ENCODE results near the gene CORO7.
"Not testable (repeated sequence)": the region's sequence is repeated elsewhere in the genome, so short reads cannot be mapped to it uniquely, and the experiment has no call there.

Gene CORO7

DNA sequence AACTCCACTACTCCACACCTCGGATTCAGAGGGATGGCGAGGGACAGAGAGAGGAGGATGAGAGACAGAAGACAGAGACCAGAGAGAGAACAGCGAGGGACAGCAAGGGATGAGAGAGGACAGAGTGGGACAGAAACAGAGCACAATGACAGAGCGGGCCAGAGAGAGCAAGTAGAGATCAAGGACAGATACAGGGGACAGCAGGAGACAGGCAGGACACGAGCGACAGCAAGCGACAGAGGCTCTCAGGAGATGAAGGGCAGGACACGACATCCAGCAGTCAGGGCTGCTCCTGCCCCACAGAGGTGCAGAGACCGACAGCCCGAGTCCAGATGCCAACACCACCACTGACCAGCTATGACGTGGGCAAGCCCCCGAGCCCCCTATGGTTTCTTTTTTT lies 14.9 kb downstream of the CORO7 start:
- no peak for DNase-seq

DNA sequence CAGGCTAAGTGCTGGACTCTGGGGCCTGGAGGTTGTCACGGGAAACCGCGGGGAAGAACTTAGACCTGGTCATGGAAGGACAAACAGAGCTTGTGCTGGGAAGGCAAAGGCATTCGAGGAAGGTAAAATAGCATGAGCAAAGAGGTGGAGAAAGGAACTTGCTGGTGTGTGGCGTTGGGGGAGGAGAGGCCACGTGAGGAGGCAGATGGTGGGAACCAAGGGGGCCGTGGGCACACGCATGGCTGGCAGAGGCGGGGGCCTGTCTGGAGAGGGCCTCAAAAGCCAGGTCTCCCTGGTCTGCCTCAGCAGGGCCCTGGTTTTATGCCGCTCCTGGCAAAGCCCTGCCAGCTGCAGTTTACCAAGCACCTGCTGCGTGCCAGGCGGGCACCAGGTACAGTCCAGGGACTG lies 15.3 kb downstream of the CORO7 start:
- DNase-seq, result no peak

DNA sequence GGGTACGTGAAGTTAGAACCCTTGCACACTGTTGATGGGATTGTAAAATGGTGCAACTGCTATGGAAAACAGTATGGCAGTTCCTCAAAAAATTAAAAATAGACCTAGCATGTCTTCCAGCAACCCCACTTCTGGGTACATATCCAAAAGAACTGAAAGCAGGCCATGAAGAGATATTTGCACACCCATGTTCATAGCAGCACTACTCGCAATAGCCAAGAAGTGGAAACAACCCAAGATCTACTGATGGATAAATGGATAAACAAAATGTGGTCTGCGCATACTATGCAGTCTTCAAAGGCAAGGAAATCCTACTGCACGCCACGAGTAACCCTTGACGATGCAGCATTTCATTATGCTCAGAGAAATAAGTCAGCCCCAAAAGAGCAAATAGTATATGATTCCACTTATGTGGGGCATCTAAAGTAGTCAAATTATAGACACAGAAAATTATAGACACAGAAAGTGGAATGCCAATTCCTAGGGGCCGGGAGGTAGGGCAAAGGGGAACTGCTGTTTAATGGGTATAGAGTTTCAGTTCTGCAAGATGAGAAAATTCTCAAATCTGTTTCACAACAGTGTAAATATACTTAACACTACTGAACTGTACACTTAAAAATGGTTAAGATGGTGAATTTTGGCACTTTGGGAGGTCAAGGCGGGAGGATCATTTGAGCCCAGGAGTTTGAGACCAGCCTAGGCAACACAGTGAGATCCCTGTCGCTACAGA lies 17.2 kb downstream of the CORO7 start:
- no peak for DNase-seq

DNA sequence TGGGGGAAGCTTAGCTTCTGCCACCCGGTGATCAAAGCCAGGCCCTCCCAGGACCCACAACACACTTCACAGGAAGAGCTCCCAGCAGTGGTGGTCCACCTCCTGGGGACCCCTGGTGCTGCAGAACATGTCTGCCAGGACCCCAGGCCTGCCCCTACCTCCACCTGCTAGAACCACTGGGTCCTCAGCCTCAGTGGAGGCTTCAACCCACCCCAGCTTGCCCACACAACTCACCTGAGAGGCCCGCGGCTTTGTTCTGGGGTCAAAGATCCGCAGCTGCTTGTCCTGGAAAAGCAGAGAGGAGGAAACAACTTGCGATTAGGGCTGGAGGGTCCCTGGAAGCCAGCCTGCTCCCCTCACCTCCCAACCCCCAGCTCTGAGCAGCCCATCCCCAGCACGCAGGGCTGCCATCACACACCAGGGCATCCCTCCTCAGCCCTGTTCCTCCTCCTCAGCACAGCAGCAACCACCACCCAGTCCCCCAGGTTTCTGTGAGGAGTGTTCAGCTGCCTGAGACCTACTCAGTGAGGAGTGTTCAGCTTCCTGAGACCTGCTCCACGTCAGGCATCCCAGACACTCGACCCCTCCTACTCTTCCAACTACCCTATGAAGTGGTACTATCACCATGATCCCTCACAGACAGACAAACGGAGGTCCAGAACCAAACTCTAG lies 21.2 kb downstream of the CORO7 start:
- no peak for DNase-seq

DNA sequence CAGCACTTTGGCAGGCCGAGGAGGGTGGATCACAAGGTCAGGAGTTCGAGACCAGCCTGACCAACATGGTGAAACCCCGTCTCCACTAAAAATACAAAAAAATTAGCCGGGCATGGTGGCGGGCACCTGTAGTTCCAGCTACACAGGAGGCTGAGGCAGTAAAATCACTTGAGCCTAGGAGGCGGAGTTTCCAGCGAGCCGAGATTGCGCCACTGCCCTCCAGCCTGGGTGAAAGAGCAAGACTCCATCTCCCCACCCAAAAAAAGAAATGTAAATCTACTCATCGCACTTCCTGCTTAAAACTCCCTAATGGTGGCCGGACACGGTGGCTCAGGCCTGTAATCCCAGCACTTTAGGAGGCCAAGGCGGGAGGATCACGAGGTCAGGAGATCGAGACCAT lies 22.5 kb downstream of the CORO7 start:
- DNase-seq, result not testable (repeated sequence)

DNA sequence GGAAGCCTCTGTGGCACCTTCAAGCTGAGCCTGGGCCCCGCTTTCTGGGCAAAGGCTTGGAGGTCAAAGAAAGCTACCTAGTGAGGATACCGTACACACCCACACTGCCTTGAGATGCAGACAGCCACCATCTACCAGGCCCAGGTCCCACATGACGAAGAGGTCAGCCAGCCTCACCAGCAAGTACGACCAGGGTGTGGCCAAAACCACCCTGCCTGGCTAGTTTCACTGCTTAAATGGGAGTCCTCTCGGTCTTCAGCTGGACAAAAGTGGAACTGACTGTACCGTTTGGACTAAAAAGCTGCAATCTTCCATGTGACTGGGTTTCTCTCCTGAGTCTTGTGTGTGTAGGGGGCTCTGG lies 23.2 kb downstream of the CORO7 start:
- DNase-seq, result no peak

DNA sequence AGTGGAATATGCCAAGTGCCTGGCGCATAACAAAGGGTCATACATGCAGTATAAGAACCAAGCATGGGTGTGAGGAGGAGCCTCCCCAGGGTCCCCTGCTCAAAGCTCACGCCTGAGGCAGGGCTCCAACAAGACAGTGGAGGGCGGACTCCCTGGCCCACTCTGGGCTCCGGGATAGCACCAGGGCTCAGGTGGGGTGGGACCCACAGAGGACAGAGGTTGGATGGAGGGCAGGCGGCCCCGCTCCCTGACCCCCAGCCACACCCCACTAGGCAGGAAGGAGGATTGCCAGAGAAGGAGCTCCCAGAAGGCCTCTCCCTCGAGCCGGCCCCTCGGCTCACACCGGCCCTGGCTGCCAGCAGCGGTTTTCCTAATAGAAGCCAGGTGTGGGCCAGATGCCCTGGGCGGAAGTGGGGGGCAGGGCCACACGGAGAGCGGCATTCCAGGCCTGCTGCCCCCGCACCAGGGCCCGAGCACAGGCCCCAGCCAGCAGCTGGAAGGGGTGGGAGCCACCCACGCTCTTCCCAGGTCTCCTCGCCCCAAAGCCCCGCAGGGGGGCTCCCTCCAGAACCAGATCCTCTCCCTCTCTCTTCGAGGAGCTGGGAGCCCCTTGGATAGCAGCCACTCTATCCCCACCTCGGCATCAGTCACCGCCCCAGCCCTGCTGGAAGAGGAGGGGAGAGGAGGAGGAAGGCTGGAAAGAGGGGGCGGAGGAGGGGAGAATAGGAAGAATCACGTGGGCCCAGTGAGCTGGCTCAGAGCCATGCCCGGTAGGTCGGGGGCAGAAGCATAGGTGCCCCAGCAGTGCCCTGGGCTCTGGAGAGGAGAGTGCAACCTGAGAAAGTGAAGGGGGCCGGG lies 23.8 kb downstream of the CORO7 start:
- no peak for DNase-seq

DNA sequence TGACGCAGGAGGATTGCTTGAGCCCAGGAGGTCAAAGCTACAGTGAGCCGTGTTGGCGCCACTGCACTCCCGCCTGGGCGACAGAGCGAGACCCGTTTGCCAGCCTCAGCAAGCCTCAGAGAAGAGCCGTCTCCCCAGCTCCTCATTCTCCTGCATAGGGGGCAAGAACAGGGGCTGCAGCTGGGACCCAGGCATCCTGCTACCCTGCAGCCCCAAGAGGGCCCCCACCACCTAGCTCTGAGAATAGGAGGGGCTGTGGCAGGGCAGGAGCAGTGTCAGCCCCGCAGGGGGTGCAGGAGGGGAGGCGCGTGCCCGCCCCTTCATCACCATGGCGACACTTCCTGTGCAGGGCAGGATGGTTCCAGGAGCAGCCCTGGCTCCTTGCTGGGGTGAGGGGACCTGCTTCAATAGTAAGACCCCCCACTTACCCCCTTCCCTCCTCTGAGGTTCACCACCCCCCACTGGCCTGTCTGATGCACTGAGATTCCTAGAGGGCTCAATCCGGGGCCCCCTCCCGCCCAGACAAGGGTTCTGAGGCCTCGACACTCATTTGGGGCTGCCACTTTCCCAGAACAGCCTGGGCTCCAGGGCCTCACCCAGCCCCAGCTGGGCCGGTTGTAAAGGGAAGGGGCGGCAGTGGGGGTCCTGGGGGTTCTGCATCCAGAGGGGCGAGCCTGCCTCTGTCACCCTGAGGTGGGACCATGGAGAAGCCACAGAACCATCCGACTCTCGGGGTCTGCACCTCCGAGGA lies 24.6 kb downstream of the CORO7 start:
- DNase-seq, result no peak

DNA sequence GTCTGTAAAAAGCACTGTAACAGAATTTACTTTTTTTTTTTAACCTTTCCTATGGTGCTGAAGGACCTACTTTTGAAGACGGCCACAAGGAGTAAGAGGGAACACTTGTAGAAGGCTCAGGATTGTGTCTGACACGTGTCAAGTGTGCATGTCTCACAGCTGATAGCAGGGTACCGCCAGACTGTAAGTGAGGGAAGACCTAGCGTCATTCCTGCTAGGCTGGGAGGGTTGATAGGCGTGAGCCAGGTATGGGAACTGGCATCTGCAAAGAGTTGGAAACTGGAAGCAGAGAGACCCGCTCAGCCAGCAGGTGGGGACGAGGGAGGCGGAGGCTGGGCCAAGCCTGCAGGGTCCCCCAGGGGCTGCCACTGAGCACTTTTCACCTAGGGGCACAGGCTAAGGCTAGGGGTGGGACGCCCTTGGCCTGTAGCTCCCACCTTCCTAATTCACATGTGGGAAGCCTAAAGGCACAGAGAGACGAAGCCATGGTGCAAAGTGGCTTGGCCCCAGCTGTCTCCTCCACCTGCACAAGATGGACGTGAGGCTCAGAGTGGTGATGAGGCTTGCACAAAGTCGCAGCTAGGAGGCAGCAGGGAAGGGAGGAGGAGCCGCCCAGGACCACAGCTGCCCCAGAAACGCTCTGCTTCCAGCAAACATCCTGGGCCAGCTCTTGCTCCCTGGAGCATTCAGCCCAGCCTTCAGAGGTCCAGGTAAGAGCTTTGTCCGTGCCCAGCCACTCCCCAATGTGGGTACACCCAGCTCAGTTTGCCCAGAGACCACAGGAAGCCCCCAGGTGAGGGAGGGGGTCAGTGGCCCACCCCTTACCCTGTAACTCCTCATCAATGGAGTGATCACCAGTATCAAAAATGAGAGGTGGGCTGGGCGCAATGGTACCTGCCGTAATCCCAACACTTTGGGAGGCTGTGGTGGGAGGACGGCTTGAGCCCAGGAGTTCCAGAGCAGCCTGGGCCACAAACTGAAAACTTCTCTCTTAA lies 25.8 kb downstream of the CORO7 start:
- no peak for DNase-seq

DNA sequence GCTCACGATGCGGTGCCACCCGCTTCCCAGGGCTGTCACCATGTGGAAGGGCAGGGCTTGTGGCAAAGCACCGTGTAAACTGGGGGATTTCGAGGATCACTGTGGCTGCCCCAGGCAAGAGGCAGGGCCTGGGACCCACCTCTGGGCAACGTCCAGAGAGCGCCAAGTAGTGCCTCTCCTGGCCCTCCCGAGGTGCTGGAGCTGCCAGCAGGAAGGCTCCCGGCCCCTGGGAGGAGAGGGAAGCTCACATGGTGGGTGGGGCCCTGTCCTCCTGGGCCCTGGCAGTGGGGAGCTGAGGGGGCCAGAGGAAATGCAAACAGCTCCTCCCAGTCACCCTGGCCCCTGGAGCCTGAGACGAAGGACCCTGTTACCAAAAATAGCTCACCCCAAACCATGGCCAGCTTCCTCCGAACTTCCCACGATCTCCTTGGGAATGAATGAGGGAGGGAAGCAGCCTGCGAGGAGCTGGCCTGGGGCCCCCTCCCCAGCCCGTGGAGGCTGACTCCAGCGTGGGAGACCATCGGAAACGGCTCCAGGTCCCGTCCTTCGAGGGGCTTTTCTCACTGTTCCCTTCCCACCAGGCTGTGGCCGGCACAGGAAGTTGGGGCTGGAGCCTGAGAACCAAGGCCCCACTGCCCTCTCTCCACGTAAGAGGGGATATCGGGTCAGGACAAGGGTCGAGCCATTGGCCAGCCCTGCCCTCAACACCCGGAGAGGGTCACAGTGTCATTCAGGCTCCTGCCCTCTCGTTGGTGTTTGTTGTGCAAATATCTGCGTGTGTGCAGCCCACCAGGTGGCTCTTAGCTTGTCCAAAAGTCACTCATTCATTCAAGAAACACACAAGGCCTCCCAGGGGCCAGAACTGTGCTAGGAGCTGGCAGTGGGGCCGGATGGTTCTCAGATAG lies 27.1 kb downstream of the CORO7 start:
- DNase-seq, result no peak

DNA sequence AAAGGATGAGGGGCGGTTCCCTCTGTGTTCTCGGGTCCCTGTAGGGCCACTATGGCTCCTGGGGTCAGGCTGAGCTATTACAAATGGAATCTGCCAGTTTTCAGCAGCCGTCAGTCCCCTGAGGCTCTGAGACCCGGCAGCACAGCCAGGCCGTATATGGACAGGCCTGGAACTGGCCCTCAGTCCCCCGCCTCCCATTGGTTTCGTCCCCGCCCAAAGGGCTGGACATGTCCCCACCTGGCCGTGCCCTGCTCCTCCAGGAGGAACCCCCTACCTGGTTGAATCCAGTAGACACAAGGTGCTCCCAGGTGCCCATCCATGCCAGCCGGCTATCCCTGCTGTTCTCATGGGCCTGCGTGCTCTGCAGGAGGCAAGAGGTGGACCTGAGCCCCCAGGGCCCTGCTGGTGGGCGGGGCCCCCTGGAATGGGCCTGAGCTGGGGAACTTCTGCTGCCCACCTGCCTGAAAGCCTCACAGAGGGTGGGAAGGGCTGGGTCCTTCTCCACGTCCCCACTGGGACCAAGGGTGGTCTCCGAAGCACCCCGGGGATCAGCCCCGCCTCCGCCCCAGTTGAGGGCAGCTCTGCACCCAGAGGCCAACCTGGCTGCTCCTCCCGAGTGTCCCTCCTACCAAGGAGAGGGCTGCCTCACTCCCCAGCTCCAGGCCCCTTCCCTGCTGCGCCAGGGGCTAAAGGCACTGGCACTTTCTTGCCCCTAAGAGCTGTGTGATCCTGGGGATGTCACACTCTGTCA lies 27.9 kb downstream of the CORO7 start:
- DNase-seq, result no peak

DNA sequence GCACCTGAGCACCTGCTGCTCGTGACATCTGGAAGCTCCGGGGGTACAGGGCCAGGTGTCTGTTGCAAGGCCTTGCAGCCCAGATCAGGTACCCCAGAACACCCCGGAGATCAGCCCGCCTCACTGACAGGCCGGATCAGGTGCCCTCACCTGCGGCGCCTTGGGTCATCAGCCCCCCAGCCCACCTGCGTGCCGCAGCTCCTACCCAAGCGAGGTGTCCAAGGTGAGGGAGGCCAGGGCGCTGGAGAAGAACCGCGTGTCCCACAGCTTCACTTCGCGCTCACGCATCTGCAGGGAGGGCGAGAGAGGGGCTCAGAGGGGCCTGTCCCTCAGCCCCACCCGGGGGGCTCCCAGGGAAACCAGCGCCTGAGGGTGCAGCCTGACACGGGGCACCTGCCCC lies 28.6 kb downstream of the CORO7 start:
- no peak for DNase-seq

DNA sequence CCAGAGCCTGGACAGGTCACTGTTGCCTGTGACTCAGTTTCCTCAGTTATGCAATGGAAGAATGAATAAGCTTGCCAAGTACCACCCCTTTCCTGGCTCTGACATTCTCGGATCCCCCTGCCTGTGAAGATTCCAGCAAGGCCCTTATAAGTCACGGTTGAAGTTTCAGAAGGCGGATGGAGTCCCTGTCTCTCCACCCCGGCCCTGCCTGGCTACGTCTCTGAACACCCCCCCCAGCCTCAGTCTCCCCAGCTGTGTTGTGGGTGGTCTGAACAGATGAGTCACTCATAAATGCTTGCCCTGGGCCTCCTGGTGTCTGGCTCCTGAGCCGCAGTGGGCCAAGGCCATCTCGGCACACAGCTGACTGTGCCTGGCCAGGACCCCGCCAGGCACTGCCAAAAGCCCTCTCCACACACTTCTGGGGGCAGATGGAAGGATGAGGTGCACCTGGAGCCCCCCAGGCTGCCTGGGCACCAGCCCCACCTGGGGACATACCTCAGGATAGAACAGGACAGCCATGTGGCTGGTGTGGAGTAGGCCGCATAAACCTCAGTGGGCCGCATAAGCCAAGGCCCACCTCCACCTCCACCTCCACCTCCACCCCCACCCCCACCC lies 29.3 kb downstream of the CORO7 start:
- no peak for DNase-seq

DNA sequence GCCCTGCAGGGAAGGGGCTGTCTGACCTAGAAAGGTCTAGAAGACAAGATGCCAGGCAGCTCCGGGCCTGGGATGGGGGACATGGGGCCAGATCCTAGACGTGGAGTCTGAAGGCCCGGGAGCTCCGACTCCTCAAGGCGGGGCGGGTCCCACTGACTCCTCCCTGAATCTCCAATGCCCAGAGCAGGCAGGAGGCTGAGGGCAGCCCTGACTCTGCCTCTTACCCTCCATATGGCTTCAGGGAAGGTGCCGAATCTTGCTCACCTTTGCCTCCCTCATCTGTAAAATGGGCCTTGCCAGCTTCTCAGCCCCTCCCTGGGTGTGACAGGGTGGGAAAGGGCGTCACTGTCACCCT lies 30.0 kb downstream of the CORO7 start:
- no peak for DNase-seq

DNA sequence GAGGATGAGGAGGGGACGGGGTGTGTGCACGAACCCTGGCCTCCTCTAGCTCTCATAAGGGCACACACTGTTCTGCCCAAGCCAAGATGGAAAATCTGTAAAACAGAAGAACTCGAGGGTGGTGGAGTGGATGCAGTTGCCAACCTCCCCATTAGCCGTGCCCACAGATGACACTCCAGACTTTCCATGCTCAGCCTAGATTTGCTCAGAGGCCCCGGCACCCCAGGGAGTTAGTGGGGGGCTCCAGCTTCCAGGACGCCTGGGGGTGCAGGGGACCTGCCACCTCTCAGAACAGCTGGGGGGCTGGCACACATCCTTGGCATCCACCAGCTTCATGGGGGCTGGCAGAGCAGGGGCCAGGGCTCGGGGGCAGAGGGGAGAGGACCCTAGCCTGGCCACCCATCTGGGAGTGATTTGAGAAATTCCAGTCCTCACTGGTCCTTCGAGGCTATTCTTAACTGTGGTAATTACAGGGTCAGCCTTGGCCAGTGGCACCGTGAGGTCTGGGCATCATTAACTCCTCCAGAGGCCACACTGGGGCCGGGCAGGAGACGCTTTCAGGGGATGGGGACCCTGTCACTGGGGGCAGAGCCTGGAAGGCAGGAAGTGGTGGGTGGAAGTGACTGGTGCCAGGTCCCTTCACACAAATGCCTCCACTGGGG lies 30.5 kb downstream of the CORO7 start:
- DNase-seq, result no peak

DNA sequence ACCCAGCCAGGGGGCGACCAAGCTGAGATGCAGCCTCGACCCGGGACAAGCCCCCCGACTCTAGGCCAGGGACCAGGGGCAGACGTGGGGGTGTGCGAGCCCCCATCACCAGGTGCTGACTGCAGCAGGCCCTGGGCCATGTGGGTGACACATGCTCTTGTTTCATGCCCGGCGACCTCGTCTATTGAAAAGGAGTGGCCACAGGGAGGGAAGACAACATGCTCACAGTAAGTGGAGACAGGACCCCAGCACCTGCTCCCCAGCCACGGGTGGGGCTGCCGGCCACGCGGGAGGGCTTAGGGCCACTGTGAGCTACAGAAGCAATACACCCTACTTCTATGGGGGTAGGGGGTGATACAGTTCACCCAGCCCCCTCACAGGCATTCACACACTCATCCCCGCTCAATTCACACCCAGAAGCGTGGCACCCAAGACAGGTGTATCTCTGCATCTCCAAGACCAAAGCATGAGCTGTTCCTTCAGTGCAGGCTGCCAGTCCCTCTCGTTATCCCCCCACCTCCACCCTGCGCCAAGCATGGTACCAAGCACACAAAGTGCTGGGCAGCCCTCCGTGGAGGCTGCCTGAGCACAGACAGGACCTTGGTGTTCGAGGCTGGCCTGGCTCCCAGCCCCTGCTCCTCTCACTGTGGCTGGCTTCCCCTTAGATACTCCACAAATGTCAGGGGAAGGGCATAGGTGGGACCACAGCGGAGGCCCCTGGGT lies 31.2 kb downstream of the CORO7 start:
- DNase-seq, result no peak

DNA sequence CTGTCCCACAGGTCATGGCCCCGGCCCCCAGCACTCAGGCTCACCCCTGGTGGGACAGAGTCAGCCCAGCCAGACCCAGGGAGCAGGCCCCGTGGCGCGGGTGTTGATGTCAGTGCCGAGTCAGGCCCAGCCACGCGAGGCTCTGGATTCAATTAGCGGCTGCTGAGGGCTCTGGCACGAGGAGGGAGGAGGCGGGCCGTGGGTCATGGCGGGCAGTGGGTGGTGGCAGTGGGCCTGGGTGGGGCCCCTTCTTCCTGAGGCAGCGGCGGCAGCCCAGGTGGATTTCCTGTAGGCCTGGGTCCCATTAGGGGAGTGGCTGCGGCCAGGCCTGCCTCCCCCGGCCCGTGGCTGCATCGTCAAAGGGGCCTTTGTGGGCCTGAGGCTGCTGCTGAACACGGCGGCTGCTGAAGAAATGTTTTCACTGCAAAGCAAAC lies 31.9 kb downstream of the CORO7 start:
- DNase-seq, result no peak

Measured in hematopoietic multipotent progenitor cell treated with erythropoietin and hydrocortisone succinate and interleukin-3 and kit ligand, for 6 days (in vitro differentiated cells).